ENCODE data around the gene SIN3B.

SIN3B gene

DNA sequence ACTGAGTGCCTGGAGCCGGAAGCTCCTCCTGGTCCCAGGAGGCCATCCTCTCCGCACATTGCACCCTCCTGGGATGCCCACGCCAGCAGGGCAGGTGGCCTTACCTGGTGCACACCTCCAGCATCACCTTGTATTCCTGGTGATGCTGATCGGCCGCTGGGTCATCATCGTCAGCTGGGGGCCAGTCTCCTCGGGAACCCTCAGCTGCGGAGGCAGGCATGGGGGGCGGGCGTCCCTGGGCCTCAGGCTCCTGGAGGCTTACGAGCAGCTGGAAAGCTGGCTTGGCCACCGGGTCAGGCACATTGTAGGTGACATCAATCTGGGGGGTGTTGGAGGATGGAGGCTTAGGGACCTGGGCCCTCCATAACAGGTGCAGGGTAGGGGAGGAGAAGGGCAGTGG lies 73.3 kb downstream of the SIN3B start:
- TF ChIP-seq CTCF (IDR thresholded peaks at IDR 0.05; ENCODE audit: insufficient read depth, low read depth, low read length, missing control alignments), result no peak

GRCh38 chr19:16903347-16903746 lies 74.1 kb downstream of the SIN3B start:
- TF ChIP-seq CTCF (IDR thresholded peaks at IDR 0.05; ENCODE audit: insufficient read depth, low read depth, low read length, missing control alignments), result no peak
- DNase-seq (ENCODE audit: low read depth), result no peak
- no peak overlapping the region for H3K4me3 ChIP-seq (ENCODE audit: low read depth, low read length)

More for the DNA sequence above, 73.3 kb downstream of the SIN3B start:
- no peak overlapping the region for H3K4me3 ChIP-seq (ENCODE audit: low read depth, low read length)
- DNase-seq (ENCODE audit: low read depth), result no peak

DNA sequence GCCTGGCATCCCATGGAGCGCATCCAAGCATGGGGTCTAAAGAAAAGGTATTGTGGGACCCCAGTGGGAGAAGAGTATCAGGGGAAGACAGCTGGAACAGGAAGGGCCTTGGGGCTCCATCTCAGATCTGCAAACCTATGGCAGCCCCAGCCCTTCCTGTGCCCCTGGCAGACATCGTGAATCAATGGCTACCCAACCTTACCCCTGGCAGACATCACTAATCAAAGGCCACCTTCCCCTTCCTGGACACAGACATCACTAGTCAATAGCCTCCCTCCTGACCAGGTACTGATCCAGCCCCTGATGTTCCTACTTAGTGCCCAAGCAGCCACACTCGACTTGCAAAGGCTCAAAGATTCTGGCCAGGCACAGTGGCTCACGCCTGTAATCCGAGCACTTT lies 75.4 kb downstream of the SIN3B start:
- TF ChIP-seq CTCF (IDR thresholded peaks at IDR 0.05; ENCODE audit: insufficient read depth, low read depth, low read length, missing control alignments), result no peak
- H3K4me3 ChIP-seq (ENCODE audit: low read depth, low read length), result no peak overlapping the region
- DNase-seq (ENCODE audit: low read depth), result no peak

- TF ChIP-seq CTCF (IDR thresholded peaks at IDR 0.05; ENCODE audit: insufficient read depth, low read depth, low read length, missing control alignments), result no peak
- no peak overlapping the region for H3K4me3 ChIP-seq (ENCODE audit: low read depth, low read length)
- no peak for DNase-seq (ENCODE audit: low read depth)
These were observed 79.6 kb downstream of the SIN3B start for GRCh38 chr19:16908759-16909158.

- TF ChIP-seq CTCF (IDR thresholded peaks at IDR 0.05; ENCODE audit: insufficient read depth, low read depth, low read length, missing control alignments), result no peak
- DNase-seq (ENCODE audit: low read depth), result no peak
- H3K4me3 ChIP-seq (ENCODE audit: low read depth, low read length), result no peak overlapping the region
These were observed 81.8 kb downstream of the SIN3B start for GRCh38 chr19:16911046-16911445.

- TF ChIP-seq CTCF (IDR thresholded peaks at IDR 0.05; ENCODE audit: insufficient read depth, low read depth, low read length, missing control alignments), result no peak
- no peak for DNase-seq (ENCODE audit: low read depth)
- H3K4me3 ChIP-seq (ENCODE audit: low read depth, low read length), result no peak overlapping the region
These were observed 83.6 kb downstream of the SIN3B start for GRCh38 chr19:16912780-16913179.

DNA sequence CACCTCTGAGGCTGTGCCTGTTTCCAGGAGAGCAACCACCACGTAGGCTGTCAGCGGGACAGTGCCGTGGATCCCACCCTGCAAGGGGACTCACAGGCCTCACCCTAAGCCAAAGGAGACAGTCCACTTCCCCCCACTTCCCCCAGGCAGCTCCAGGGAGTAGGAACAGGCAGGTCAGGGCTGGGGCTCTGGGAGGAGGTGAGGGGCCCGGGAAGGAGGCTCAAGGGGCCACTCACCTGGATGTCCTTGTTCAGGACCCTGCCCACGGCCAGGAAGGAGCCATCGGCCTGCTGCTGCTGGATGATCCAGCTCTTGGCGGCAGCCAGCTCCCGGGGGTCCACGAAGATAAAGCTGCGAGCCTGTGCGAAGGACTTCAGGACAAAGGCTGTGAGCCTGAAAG lies 85.2 kb downstream of the SIN3B start:
- H3K4me3 ChIP-seq (ENCODE audit: low read depth, low read length), result no peak overlapping the region
- TF ChIP-seq CTCF (IDR thresholded peaks at IDR 0.05; ENCODE audit: insufficient read depth, low read depth, low read length, missing control alignments), result no peak
- DNase-seq (ENCODE audit: low read depth), result no peak
